ENCODE data around the gene KMT2C.

KMT2C gene

GRCh38 chr7:152459724-152460251 lies 24.0 kb upstream of the KMT2C start (continued):
- TF ChIP-seq REST (tag by site-specific recombination; IDR thresholded peaks at IDR 0.05) (no peak), ZNF621 (tag by site-specific recombination; IDR thresholded peaks at IDR 0.05) (no peak), ZNF202 (tag by site-specific recombination; IDR thresholded peaks at IDR 0.05; ENCODE audit: borderline replicate concordance) (no peak), ATF2 (tag by site-specific recombination; IDR thresholded peaks at IDR 0.05; ENCODE audit: low read depth) (peak; percentile 58), ZNF677 (tag by site-specific recombination; IDR thresholded peaks at IDR 0.05) (no peak), CTCF (tag by site-specific recombination; IDR thresholded peaks at IDR 0.05) (no peak), ZEB2 (tag by site-specific recombination; IDR thresholded peaks at IDR 0.05) (no peak), ZNF140 (tag by site-specific recombination; IDR thresholded peaks at IDR 0.05) (no peak), ZNF76 (tag by site-specific recombination; IDR thresholded peaks at IDR 0.05; ENCODE audit: borderline replicate concordance, low read depth) (no peak), ZNF274 (IDR thresholded peaks at IDR 0.05; ENCODE audit: low read length) (no peak), ZNF274 (tag by site-specific recombination; IDR thresholded peaks at IDR 0.05; ENCODE audit: borderline replicate concordance) (no peak), FEZF1 (tag by site-specific recombination; IDR thresholded peaks at IDR 0.05) (peak; percentile 57), BCL11A (tag by site-specific recombination; IDR thresholded peaks at IDR 0.05; ENCODE audit: low read depth) (no peak)

GRCh38 chr7:152451356-152451755 lies 15.6 kb upstream of the KMT2C start:
- CTCF ChIA-PET, result no interaction called here
- H3K4me1 ChIP-seq (ENCODE audit: control insufficient read depth, insufficient read depth, low read length), result no peaks in the 10 kb centered on the region
- POLR2A ChIA-PET, result no interaction called here
- no peaks in the 10 kb centered on the region for H3K9me3 ChIP-seq (ENCODE audit: control insufficient read depth, insufficient read depth, low read depth, low read length)
- H3K36me3 ChIP-seq (ENCODE audit: control insufficient read depth in 2 of 2, insufficient read depth in 1 of 2, low read length in 2 of 2), result no peaks in the 10 kb centered on the region
- H3K27ac ChIP-seq (ENCODE audit: extremely low read depth, low read depth, low read length), result no peak overlapping the region
- H3K4me3 ChIP-seq (ENCODE audit: low read depth, low read length), result no peak overlapping the region
- TF ChIP-seq PRDM10 (tag by site-specific recombination; IDR thresholded peaks at IDR 0.05) (no peak), ZNF266 (tag by site-specific recombination; IDR thresholded peaks at IDR 0.05; ENCODE audit: low read depth) (no peak), ZNF571 (tag by site-specific recombination; IDR thresholded peaks at IDR 0.05) (no peak), ZNF248 (tag by site-specific recombination; IDR thresholded peaks at IDR 0.05) (no peak), YY2 (tag by site-specific recombination; IDR thresholded peaks at IDR 0.05) (no peak), ZIC2 (tag by site-specific recombination; IDR thresholded peaks at IDR 0.05) (no peak), ZNF623 (tag by site-specific recombination; IDR thresholded peaks at IDR 0.05) (no peak), REPIN1 (tag by site-specific recombination; IDR thresholded peaks at IDR 0.05; ENCODE audit: low read depth) (no peak), ZBTB11 (tag by site-specific recombination; conservative IDR thresholded peaks at IDR 0.05; ENCODE audit: low read depth) (no peak), ZNF645 (tag by site-specific recombination; IDR thresholded peaks at IDR 0.05) (no peak)
